ENCODE measurements around the gene TMEM184C. TPM values are rescaled to one million over a fixed set of nuclear protein-coding genes. Genes with fewer than 3 reads are reported as not detected.

The TMEM184C gene
- total and polyA plus RNA-seq, 8 donors, result 2.2 to 19.2 (median 13.6) TPM

- 92 to 100% methylated on average over 1 of the region's 1 CpG for WGBS, 2 donors
- ATAC-seq (no peak), DNase-seq (no peak), FAIRE-seq (no peak)
- no peaks in the 10 kb centered on the region for H3K27me3 ChIP-seq
- H3K36me3 ChIP-seq, result peaks cover 0 to 22% (median 6%) of the 10 kb centered on the region in 3 donors
- H3K27ac ChIP-seq, result no peak overlapping the region
- intact Hi-C loops (cut with DNase I), result no loop called here
- H3K9me3 ChIP-seq, result no peaks in the 10 kb centered on the region
- peaks cover 0 to 9% (median 0%) of the 10 kb centered on the region in 3 donors for H3K4me1 ChIP-seq
- TF ChIP-seq, protein P1, sequence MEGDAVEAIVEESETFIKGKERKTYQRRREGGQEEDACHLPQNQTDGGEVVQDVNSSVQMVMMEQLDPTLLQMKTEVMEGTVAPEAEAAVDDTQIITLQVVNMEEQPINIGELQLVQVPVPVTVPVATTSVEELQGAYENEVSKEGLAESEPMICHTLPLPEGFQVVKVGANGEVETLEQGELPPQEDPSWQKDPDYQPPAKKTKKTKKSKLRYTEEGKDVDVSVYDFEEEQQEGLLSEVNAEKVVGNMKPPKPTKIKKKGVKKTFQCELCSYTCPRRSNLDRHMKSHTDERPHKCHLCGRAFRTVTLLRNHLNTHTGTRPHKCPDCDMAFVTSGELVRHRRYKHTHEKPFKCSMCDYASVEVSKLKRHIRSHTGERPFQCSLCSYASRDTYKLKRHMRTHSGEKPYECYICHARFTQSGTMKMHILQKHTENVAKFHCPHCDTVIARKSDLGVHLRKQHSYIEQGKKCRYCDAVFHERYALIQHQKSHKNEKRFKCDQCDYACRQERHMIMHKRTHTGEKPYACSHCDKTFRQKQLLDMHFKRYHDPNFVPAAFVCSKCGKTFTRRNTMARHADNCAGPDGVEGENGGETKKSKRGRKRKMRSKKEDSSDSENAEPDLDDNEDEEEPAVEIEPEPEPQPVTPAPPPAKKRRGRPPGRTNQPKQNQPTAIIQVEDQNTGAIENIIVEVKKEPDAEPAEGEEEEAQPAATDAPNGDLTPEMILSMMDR (IDR thresholded peaks at IDR 0.05), result no peak
- H3K4me3 ChIP-seq, result no peak overlapping the region
Observed at GRCh38 chr4:147640331-147640730, 23.1 kb downstream of the TMEM184C start.

DNA sequence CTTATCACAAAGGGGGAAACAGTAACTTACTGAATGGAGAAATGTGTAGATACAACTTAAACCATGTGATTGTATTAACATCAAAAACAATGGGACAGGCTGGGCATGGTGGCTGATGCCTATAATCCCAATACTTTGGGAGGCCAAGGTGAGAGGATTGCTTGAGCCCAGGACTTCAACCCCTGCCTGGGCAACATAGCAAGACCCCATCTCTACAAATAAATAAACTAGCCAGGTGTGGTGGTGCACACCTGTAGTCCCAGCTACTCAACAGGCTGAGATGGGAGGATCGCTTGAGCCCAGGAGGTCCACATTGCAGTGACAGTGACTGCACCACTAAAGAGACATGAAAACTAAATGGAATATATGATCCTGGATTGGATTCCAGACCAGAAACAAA lies 26.4 kb downstream of the TMEM184C start:
- 98 to 100% methylated on average over 1 of the region's 1 CpG for WGBS, 2 donors
- FAIRE-seq, result no peak

DNA sequence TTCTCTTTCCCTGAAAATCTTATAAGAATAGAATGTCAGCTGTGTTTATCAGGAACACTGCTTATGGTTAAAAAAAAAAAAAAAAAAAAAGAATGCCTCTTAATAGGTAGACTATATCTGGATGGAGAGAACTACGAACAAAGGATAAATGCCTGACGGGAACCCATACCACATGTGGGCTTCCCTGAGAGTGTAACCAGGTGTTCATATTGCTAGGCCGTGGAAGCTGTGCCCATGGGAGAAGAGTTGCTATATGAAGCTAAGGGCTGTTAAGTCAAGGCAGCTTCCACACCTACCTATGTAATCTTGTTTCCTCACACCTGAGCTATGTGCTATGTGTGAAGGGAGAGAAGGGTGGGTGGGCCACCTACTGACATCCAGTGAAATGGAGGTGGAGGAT lies 27.3 kb downstream of the TMEM184C start:
- peaks cover 0 to 9% (median 0%) of the 10 kb centered on the region in 3 donors for H3K4me1 ChIP-seq
- ATAC-seq, result peak; percentile 51 to 88 (median 64)
- intact Hi-C loops (cut with DNase I), result no loop called here
- no peaks in the 10 kb centered on the region for H3K9me3 ChIP-seq
- TF ChIP-seq, protein P1 (IDR thresholded peaks at IDR 0.05), result no peak
- FAIRE-seq, result no peak
- 44 to 53% methylated on average over 3 of the region's 3 CpGs for WGBS, 2 donors
- no peak overlapping the region for H3K4me3 ChIP-seq
- H3K27me3 ChIP-seq, result no peaks in the 10 kb centered on the region
- DNase-seq, result peak in 2 of 6 donors; percentile 27 to 39
- no peak overlapping the region for H3K27ac ChIP-seq
- H3K36me3 ChIP-seq, result peaks cover 0 to 8% (median 0%) of the 10 kb centered on the region in 3 donors

More for the DNA sequence above, 26.4 kb downstream of the TMEM184C start:
- intact Hi-C loops (cut with DNase I), result no loop called here
- H3K4me1 ChIP-seq, result peaks cover 0 to 9% (median 0%) of the 10 kb centered on the region in 3 donors
- no peaks in the 10 kb centered on the region for H3K9me3 ChIP-seq
- TF ChIP-seq, protein P1 (IDR thresholded peaks at IDR 0.05), result no peak
- ATAC-seq (no peak), DNase-seq (no peak)
- H3K27me3 ChIP-seq, result no peaks in the 10 kb centered on the region
- no peak overlapping the region for H3K4me3 ChIP-seq
- no peak overlapping the region for H3K27ac ChIP-seq
- H3K36me3 ChIP-seq, result peaks cover 0 to 8% (median 0%) of the 10 kb centered on the region in 3 donors

GRCh38 chr4:147645099-147645498 lies 27.9 kb downstream of the TMEM184C start:
- Histone ChIP-seq H3K9me3 (no peaks in the 10 kb centered on the region), H3K4me1 (peaks cover 0 to 9% (median 0%) of the 10 kb centered on the region in 3 donors), H3K4me3 (no peak overlapping the region), H3K27me3 (no peaks in the 10 kb centered on the region), H3K36me3 (peaks cover 0 to 8% (median 0%) of the 10 kb centered on the region in 3 donors), H3K27ac (no peak overlapping the region)
- intact Hi-C loops (cut with DNase I), result no loop called here
- TF ChIP-seq, protein P1 (IDR thresholded peaks at IDR 0.05), result no peak
- DNase-seq (no peak), FAIRE-seq (peak; percentile 5), ATAC-seq (no peak)

DNA sequence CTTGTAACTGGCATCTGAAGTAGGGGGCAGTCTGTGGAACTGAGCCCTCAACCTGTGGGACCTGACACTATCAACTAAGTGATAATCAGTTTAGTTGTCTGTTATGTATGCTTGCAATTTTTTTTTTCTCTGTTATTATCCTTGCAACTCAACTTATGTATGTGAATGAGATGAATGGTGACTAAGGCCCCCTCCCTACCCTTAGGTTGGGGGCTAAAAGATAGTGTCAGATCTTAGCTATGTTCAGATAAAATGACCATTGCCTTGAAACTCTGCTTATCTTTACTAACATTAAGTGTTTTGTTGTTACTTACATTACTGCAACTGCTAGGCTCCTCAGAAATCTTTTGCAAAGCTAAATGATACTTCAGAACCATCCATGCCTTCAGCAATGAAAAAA lies 31.5 kb downstream of the TMEM184C start:
- no peaks in the 10 kb centered on the region for H3K9me3 ChIP-seq
- DNase-seq, result no peak
- TF ChIP-seq, protein P1 (IDR thresholded peaks at IDR 0.05), result no peak
- intact Hi-C loops (cut with DNase I), result no loop called here
- H3K4me3 ChIP-seq, result no peak overlapping the region
- no peaks in the 10 kb centered on the region for H3K36me3 ChIP-seq
- H3K4me1 ChIP-seq, result peaks cover 0 to 9% (median 2%) of the 10 kb centered on the region in 3 donors
- FAIRE-seq, result no peak
- ATAC-seq, result no peak
- no peaks in the 10 kb centered on the region for H3K27me3 ChIP-seq
- H3K27ac ChIP-seq, result no peak overlapping the region
